Activated B cell treated with CpG ODN at 0.5 μM for 24 hours (primary cell): ENCODE measurements around the gene CAST. TPM values are rescaled to one million over a fixed set of nuclear protein-coding genes. Genes with fewer than 3 reads are reported as not detected.

Source experiments
- ATAC-seq: fragments of 200-7000 bp; cut with Tn5 transposase; one replicate; pipeline ENCODE4 v1.10.0; 2021; ENCODE audit warnings: low read depth, mild to moderate bottlenecking, moderate library complexity
- CTCF ChIA-PET: fragments of 350-600 bp; sonication (Branson Sonifier 250); formaldehyde crosslinking; loops from one replicate; lab custom pipeline; 2021; ENCODE audit warnings: antibody characterized with exemption; lab: Charles Lee
- POLR2A ChIA-PET: fragments of 350-600 bp; sonication (Branson Sonifier 250); formaldehyde crosslinking; loops from one replicate; lab custom pipeline; 2021; ENCODE audit warnings: antibody characterized with exemption; lab: Charles Lee
- DNase-seq: peaks from one replicate; pipeline ENCODE4 v3.0.0; 2022
- H3K27ac Mint-ChIP-seq: one replicate; pipeline ENCODE4 v1.8.0; 2020; ENCODE audit warnings: mixed read lengths
- H3K27me3 Mint-ChIP-seq: one replicate; pipeline ENCODE4 v1.8.0; 2021; ENCODE audit warnings: mixed read lengths
- H3K36me3 Mint-ChIP-seq: one replicate; pipeline ENCODE4 v1.8.0; 2021; ENCODE audit warnings: low read depth, mixed read lengths
- H3K4me1 Mint-ChIP-seq: one replicate; pipeline ENCODE4 v1.8.0; 2021; ENCODE audit warnings: mixed read lengths
- H3K4me3 Mint-ChIP-seq: one replicate; pipeline ENCODE4 v1.8.0; 2020; ENCODE audit warnings: mild to moderate bottlenecking, mixed read lengths
- H3K9me3 Mint-ChIP-seq: one replicate; pipeline ENCODE4 v1.8.0; 2020; ENCODE audit warnings: mixed read lengths
- CTCF ChIP-seq: fragments of 200-600 bp; IDR thresholded peaks from one replicate; pipeline ENCODE4 v1.8.0; 2022; ENCODE audit warnings: antibody characterized with exemption, mild to moderate bottlenecking
- intact Hi-C: fragments of 100-400 bp; cut with micrococcal nuclease; formaldehyde crosslinking; loops from one replicate; pipeline ENCODE4 v1.15.1; 2024
- total RNA-seq: library from RNA; stranded (reverse); gene quantifications from 2 replicates; pipeline ENCODE4 v1.2.3, GENCODE V29; 2022

The CAST gene
- total RNA-seq, 1 donor from 2014 or later: 211 TPM

DNA sequence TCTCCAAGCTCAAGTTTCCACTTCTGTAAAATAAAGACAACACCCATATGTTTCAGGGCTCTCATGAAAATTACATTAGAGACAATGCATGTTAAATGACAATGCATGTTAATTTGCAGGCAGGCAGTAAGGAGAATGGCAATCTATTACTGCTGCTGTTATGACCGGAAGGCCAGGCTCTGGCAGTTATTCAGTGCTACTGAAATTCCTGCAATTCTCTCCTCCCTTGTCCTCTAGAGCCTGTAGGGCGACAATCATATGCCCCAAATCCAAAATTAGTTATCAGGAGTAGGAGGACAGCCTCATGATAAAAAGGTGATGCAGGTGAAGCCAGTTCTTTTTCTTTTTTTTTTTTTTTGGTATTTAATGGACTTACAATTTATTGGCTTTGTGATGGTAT lies 42.2 kb upstream of the CAST start:
- H3K4me3 Mint-ChIP-seq: no peak overlapping the region
- intact Hi-C loops: no loop called here
- no peak overlapping the region for H3K27ac Mint-ChIP-seq
- H3K9me3 Mint-ChIP-seq: peaks cover 3% of the 10 kb centered on the region
- POLR2A ChIA-PET: no interaction called here
- no peaks in the 10 kb centered on the region for H3K27me3 Mint-ChIP-seq
- CTCF ChIA-PET: interaction anchor here (0.9 kb wide), 1 partner anchor 20 kb away, joined by 3 read pairs; no protein-coding TSS in a partner anchor
- H3K36me3 Mint-ChIP-seq: no peaks in the 10 kb centered on the region
- no peaks in the 10 kb centered on the region for H3K4me1 Mint-ChIP-seq
- DNase-seq (no peak), ATAC-seq (no peak)
- no peak for TF ChIP-seq CTCF

DNA sequence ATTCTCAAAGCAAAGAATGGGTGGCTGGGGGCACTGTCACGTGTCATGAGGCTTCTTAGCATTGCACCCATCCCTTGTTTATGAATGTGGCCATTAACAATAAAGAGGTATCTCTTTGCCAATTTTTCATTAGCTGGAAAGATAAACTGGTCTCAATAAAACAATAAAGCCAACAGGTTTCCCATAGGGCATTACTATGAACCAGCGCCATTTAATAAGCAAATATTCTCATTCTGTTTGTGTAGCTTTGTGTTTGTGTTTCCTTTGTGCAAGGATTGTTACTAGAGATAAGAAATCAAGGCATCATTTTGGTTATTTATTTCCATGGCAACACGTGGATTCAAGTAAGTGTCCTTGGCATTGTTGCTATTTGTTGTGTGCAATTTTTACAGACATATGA lies 37.6 kb upstream of the CAST start:
- no peaks in the 10 kb centered on the region for H3K4me1 Mint-ChIP-seq
- no peaks in the 10 kb centered on the region for H3K27me3 Mint-ChIP-seq
- ChIA-PET POLR2A (no interaction called here), CTCF (no interaction called here)
- peaks cover 1% of the 10 kb centered on the region for H3K9me3 Mint-ChIP-seq
- H3K4me3 Mint-ChIP-seq: no peak overlapping the region
- ATAC-seq: no peak
- H3K36me3 Mint-ChIP-seq: no peaks in the 10 kb centered on the region
- DNase-seq: no peak
- intact Hi-C loops: no loop called here
- no peak overlapping the region for H3K27ac Mint-ChIP-seq
- no peak for TF ChIP-seq CTCF

DNA sequence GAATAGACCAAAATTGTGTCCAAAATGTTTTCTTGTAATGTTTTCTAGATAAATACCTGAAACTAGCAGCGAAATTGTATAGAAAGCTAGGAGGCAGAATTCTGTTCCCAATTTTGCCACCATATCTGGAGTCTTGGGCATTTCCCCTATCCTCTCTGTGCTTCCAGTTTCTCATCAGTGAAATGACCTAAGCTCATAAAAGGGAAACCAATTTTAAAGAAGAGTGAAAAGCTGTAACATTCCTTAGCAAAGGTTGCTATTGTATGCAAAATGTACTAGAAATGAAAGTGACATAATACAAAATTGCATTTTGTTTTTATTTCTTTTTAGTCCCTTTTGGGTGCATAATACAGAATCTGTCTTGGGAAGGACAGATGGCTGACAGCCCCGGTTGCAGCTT lies 36.8 kb upstream of the CAST start:
- CTCF ChIA-PET: no interaction called here
- H3K4me3 Mint-ChIP-seq: no peak overlapping the region
- intact Hi-C loops: no loop called here
- no peaks in the 10 kb centered on the region for H3K9me3 Mint-ChIP-seq
- POLR2A ChIA-PET: no interaction called here
- no peaks in the 10 kb centered on the region for H3K36me3 Mint-ChIP-seq
- ATAC-seq: no peak
- no peaks in the 10 kb centered on the region for H3K27me3 Mint-ChIP-seq
- DNase-seq: no peak
- H3K4me1 Mint-ChIP-seq: no peaks in the 10 kb centered on the region
- TF ChIP-seq CTCF: no peak
- H3K27ac Mint-ChIP-seq: no peak overlapping the region

DNA sequence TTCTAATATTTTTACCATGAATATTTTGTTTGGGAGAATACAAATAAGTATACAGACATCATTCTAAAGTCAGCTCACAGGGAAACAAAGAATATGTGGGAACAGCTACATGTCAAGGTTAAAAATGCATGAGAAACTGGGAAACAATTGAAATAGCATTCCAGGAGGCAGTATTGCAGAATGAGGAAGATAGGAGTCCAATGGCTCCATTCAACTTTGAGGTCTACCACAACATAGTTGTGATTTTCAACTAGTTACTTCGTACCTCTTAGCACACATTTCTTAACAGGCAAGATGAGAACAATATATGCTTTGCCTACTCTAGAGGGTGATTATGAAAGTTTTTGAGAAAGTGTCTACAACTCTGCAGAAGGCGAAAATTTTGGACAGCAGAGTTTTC lies 35.2 kb upstream of the CAST start:
- CTCF ChIA-PET: no interaction called here
- no peak for ATAC-seq
- Mint-ChIP-seq H3K36me3 (no peaks in the 10 kb centered on the region), H3K9me3 (no peaks in the 10 kb centered on the region), H3K27me3 (no peaks in the 10 kb centered on the region), H3K4me1 (no peaks in the 10 kb centered on the region), H3K27ac (no peak overlapping the region), H3K4me3 (no peak overlapping the region)
- POLR2A ChIA-PET: no interaction called here
- TF ChIP-seq CTCF: no peak
- no peak for DNase-seq
- intact Hi-C loops: no loop called here

- DNase-seq (no peak), ATAC-seq (no peak)
- H3K4me3 Mint-ChIP-seq: no peak overlapping the region
- H3K27me3 Mint-ChIP-seq: no peaks in the 10 kb centered on the region
- TF ChIP-seq CTCF: no peak
- H3K9me3 Mint-ChIP-seq: no peaks in the 10 kb centered on the region
- CTCF ChIA-PET: no interaction called here
- intact Hi-C loops: no loop called here
- H3K36me3 Mint-ChIP-seq: no peaks in the 10 kb centered on the region
- H3K27ac Mint-ChIP-seq: no peak overlapping the region
- no peaks in the 10 kb centered on the region for H3K4me1 Mint-ChIP-seq
- POLR2A ChIA-PET: no interaction called here
Observed at GRCh38 chr5:96627792-96628398, 34.3 kb upstream of the CAST start.
